GM13977 (cell line): Measurements from ENCODE around the gene CHRND.

Experiments used
- DNase-seq: peaks from one replicate; pipeline ENCODE4 v3.0.0; 2012; ENCODE audit warnings: low spot score
- CTCF ChIP-seq: IDR thresholded peaks from 2 replicates; pipeline ENCODE4 v1.5.1; 2012; ENCODE audit warnings: mild to moderate bottlenecking, control low read depth; ENCODE audit not compliant: insufficient read depth; ENCODE audit errors: extremely low read depth, missing control alignments
- in situ Hi-C: fragments of 300-500 bp; cut with MboI; formaldehyde crosslinking; loops from one replicate; pipeline ENCODE4 v1.12.0; 2022; ENCODE audit warnings: low sequenced_read_pairs, low pct_unique_long_range_greater_than_20kb, mixed read lengths, inconsistent platforms; ENCODE audit not compliant: unreplicated experiment

The CHRND gene

GRCh38 chr2:232581725-232582124, 55.8 kb downstream of the CHRND start:
- DNase-seq: no peak
- in situ Hi-C loops: no loop called here
- TF ChIP-seq CTCF: no peak

GRCh38 chr2:232584238-232584637, 58.3 kb downstream of the CHRND start:
- TF ChIP-seq CTCF: no peak
- DNase-seq: no peak
- in situ Hi-C loops: no loop called here
